Measurements from ENCODE around the gene ARL4C.

ARL4C gene

GRCh38 chr2:234469972-234470371 lies 26.9 kb downstream of the ARL4C start:
- no peak overlapping the region for H3K4me3 ChIP-seq (ENCODE audit: low read depth, low read length)
- TF ChIP-seq CTCF (IDR thresholded peaks at IDR 0.05; ENCODE audit: low read depth, low read length) = no peak

GRCh38 chr2:234469251-234469845 lies 27.5 kb downstream of the ARL4C start:
- no peak overlapping the region for H3K4me3 ChIP-seq (ENCODE audit: low read depth, low read length)
- TF ChIP-seq CTCF (IDR thresholded peaks at IDR 0.05; ENCODE audit: low read depth, low read length) = no peak

GRCh38 chr2:234468503-234468902 lies 28.4 kb downstream of the ARL4C start:
- TF ChIP-seq CTCF (IDR thresholded peaks at IDR 0.05; ENCODE audit: low read depth, low read length) = no peak

GRCh38 chr2:234467289-234467688 lies 29.6 kb downstream of the ARL4C start:
- TF ChIP-seq CTCF (IDR thresholded peaks at IDR 0.05; ENCODE audit: low read depth, low read length) = no peak
- no peak overlapping the region for H3K4me3 ChIP-seq (ENCODE audit: low read depth, low read length)

More at GRCh38 chr2:234468503-234468902, 28.4 kb downstream of the ARL4C start:
- no peak overlapping the region for H3K4me3 ChIP-seq (ENCODE audit: low read depth, low read length)

GRCh38 chr2:234464291-234464645 lies 32.6 kb downstream of the ARL4C start:
- TF ChIP-seq CTCF (IDR thresholded peaks at IDR 0.05; ENCODE audit: low read depth, low read length) = no peak
- no peak overlapping the region for H3K4me3 ChIP-seq (ENCODE audit: low read depth, low read length)

- H3K4me3 ChIP-seq (ENCODE audit: low read depth, low read length) = no peak overlapping the region
- no peak for TF ChIP-seq CTCF (IDR thresholded peaks at IDR 0.05; ENCODE audit: low read depth, low read length)
These were observed 33.1 kb downstream of the ARL4C start for GRCh38 chr2:234463626-234464290.

GRCh38 chr2:234462218-234462992 lies 34.5 kb downstream of the ARL4C start:
- no peak overlapping the region for H3K4me3 ChIP-seq (ENCODE audit: low read depth, low read length)
- TF ChIP-seq CTCF (IDR thresholded peaks at IDR 0.05; ENCODE audit: low read depth, low read length) = no peak

Data from WI38 (cell line).